GM18526 (cell line): ENCODE data around the gene HMBS.

ENCODE experiments used
- POLR2A ChIP-seq: IDR thresholded peaks from 3 replicates; pipeline ENCODE4 v1.6.1; 2011; ENCODE audit not compliant: insufficient read length; ENCODE audit errors: extremely low read depth

HMBS gene

DNA sequence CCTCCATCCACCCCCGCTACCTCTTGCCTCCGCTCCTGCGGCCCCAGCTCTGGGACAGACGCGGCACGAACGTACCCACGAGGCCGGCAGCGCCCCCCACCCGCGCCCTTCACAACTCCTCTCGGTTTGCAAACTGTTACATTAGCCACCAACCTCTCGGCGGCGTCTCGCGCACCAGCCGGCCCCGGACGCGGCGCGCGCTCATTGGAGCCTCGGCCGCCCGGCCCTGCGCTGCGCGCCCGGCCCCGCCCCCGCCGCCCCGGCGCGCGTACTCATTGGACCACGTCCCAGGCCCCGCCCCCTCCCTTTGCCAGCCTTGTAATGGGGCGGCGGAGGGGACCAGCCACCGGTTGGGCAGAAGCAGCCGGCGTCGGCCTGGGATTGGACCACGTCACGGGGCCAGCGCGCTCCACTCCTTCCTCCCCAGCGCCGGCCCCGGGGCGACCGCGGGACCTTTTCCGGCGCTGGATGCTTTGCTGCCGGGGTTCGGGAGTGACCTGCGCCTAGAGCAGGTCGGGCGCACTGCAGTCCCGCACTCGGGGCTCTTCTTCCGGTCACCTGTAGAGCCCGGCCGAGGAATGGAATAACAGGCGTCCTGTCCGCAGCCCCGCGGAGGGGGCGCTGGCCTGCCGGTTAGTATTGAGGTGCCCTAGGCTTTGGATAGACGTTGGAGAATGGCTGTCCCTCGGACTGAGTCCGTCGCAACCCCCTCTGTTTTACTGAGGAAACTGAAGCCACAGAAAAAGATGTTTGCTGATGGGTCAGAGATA lies 27.5 kb upstream of the HMBS start, which contains the start of gene HYOU1:
Gene HYOU1, minus strand, starts transcription at position 206 of the 770 bp plus-strand sequence. CDS start 1,045 bp downstream, outside the sequence.
- peak; percentile 82 for TF ChIP-seq POLR2A

- TF ChIP-seq POLR2A = no peak
These were observed 23.4 kb upstream of the HMBS start for GRCh38 chr11:119061256-119061655.

DNA sequence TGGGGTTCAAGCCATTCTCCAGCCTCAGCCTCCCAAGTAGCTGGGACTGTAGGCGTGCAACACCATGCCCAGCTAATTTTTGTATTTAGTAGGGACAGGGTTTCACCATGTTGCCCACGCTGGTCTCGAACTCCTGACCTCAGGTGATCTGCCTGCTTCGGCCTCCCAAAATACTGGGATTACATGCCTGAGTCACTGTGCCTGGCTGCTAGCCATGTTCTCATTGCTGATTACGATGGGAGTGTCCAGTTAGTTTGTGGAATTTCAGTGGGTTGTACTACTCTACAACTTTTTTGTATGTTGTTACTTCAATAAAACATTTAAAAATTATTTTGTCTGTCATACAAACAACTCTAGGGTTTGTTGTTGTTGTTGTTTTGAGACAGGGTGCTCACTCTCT lies 21.9 kb upstream of the HMBS start:
- no peak for TF ChIP-seq POLR2A

DNA sequence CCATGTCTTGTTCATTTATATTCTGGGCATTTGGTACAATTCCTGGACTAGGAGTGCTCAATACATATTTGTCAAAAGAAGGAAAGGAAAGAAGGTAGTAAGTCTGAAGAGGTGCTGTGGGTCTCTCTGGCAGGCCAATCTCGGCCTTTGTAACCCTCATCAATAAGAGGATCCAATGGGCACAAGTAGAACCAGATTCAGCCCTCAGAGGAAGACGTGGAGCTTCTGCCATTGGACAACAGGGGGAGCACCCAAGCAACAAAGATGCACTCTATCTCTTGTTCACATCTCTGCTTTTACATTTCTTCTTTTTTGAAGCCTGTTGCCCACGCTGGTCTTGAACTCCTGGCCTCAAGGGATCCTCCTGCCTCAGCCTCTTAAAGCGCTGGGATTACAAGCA lies 19.3 kb upstream of the HMBS start:
- TF ChIP-seq POLR2A = no peak

DNA sequence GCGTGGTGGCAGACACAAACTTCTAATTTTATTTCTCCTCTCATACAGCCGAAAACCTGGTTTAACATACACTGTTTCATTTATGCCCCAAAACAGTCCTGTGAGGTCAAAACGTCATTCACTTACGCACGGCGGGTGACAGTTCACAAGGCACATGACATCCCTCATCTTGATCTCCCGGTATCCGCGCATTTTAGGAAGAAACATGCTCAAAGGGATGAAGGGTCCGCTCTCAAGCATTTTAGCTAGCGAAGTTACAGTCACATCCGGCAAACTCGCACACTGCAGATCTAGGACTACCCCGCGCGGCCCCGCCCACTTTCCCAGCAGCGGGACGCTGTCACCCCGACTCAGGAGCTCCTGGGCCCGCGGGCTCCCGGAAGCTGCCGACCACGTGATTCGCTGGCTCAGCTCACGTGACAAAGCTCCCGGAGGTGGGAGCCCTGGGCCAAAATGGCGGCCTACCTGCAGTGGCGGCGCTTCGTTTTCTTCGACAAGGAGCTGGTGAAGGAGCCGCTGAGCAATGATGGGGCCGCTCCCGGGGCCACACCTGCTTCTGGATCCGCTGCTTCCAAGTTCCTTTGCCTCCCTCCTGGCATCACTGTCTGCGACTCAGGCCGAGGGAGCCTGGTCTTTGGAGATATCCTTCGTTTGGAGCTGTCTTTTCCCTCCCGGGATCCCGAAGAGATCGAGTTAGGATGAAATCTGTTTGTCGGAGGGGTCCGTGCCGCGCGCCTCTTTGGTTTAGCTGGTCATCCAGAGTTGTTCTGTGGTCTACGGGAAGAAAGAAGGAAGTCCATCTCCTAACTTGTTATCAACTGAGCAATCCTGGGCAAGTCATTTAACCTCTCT lies 17.1 kb upstream of the HMBS start, which contains the start of gene VPS11:
Gene VPS11, plus strand, starts transcription at position 448 of the 852 bp plus-strand sequence. Its CDS starts 6 bp downstream, at position 454.
- TF ChIP-seq POLR2A = peak; percentile 86

DNA sequence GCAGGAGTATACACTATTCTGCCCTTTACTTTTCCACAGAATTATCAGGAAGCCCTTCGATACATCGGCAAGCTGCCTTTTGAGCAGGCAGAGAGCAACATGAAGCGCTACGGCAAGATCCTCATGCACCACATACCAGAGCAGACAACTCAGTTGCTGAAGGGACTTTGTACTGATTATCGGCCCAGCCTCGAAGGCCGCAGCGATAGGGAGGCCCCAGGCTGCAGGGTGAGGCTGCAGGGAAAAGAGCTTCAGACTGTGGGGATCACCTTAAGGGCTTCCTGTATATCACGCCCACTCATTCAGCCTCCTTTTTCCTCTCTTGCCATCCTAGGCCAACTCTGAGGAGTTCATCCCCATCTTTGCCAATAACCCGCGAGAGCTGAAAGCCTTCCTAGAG lies 6.8 kb upstream of the HMBS start:
- no peak for TF ChIP-seq POLR2A

GRCh38 chr11:119078675-119079420 lies 5.8 kb upstream of the HMBS start:
- TF ChIP-seq POLR2A = no peak

GRCh38 chr11:119081682-119082260 lies 2.9 kb upstream of the HMBS start:
- no peak for TF ChIP-seq POLR2A

DNA sequence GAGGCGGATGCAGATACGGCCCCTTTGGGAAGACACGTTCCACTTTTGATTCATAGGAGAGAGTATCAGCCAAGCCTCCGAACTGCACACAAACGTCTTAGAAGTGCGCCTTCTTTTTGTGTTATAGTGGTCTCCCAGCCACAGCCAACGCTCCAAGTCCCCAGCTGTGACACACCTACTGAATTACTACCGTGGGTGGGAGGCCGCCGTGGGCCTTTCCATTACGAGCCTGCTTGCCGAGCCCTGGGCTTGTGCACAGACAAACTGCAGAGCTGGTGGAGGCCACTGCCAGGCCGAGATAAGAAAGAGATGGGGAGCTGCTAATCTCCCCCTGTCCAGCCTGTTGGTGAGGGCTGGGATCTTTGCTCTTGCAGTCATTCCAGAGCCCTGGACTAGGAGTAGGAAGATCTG lies 761 bp downstream of the HMBS start:
- TF ChIP-seq POLR2A = no peak

DNA sequence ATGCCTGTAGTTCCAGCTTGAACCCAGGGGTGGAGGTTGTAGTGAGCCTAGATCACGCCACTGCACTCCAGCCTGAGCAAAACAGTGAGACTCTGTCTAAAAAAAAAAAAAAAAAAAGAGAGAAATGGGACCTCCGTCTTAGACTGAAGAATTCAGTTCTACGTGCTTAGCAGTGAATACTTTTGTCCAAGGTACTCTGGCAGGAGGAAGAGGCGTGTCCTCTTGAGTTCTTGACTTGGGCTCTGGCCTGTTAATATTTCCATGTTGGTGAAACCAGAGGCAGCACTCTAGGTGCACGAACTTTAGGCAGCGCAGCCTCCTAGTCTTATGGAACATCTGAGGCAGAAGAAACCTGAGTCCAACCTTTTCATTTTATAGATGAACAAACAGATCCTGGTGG lies 2.4 kb downstream of the HMBS start:
- TF ChIP-seq POLR2A = no peak

- TF ChIP-seq POLR2A = no peak
These were observed 3.1 kb downstream of the HMBS start for GRCh38 chr11:119087747-119088241.

GRCh38 chr11:119088406-119088805 lies 3.7 kb downstream of the HMBS start:
- TF ChIP-seq POLR2A = no peak

GRCh38 chr11:119089319-119089718 lies 4.6 kb downstream of the HMBS start:
- TF ChIP-seq POLR2A = no peak

DNA sequence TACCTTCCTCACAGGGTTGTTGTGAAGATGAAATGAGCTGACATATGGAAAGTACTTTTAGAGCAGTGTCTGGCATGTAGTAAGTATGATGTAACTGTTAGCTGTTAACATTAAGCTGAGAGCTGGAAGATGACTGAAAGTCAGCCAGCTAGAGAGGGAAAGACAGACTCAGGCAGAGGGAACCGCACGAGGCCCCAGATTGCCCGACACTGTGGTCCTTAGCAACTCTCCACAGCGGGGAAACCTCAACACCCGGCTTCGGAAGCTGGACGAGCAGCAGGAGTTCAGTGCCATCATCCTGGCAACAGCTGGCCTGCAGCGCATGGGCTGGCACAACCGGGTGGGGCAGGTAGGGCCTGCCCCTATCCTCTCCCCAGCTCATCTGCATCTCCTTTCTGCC lies 6.5 kb downstream of the HMBS start:
- no peak for TF ChIP-seq POLR2A

- peak; percentile 15 for TF ChIP-seq POLR2A
These were observed 7.5 kb downstream of the HMBS start for GRCh38 chr11:119091966-119092879.
